Smooth muscle cell (in vitro differentiated cells): ENCODE results near the gene IGFL2. TPM values are rescaled to one million over a fixed set of nuclear protein-coding genes. Genes with fewer than 3 reads are reported as not detected.

Experiments used
- DNase-seq: peaks from one replicate; lab custom pipeline; 2025; ENCODE audit not compliant: unreplicated experiment; lab: John Stamatoyannopoulos, UW
- H2AFZ ChIP-seq: fragments of 200-600 bp; sonication (generic); 2 replicates; pipeline ENCODE4 v1.6.0; 2016; ENCODE audit warnings: antibody characterized with exemption, low read depth, mild to moderate bottlenecking
- H3F3A ChIP-seq: fragments of 200-600 bp; sonication (generic); 2 replicates; pipeline ENCODE4 v1.6.0; 2017; ENCODE audit warnings: antibody characterized with exemption, low read depth
- H3K27ac ChIP-seq: fragments of 200-600 bp; sonication (generic); 2 replicates; pipeline ENCODE4 v1.5.1; 2016; ENCODE audit warnings: low read depth, mild to moderate bottlenecking
- H3K27me3 ChIP-seq: fragments of 200-600 bp; sonication (generic); 2 replicates; pipeline ENCODE4 v1.6.1; 2016; ENCODE audit warnings: low read depth, mild to moderate bottlenecking
- H3K36me3 ChIP-seq: fragments of 200-600 bp; sonication (generic); 2 replicates; pipeline ENCODE4 v1.5.1; 2016; ENCODE audit warnings: low read depth
- H3K4me1 ChIP-seq: fragments of 200-600 bp; sonication (generic); 2 replicates; pipeline ENCODE4 v1.5.1; 2016; ENCODE audit warnings: low read depth
- H3K4me2 ChIP-seq: fragments of 200-600 bp; sonication (generic); 2 replicates; pipeline ENCODE4 v1.6.0; 2016; ENCODE audit warnings: mild to moderate bottlenecking
- H3K4me3 ChIP-seq: fragments of 200-600 bp; sonication (generic); 2 replicates; pipeline ENCODE4 v1.5.1; 2016; ENCODE audit warnings: mild to moderate bottlenecking
- H3K79me2 ChIP-seq: fragments of 200-600 bp; sonication (generic); 2 replicates; pipeline ENCODE4 v1.6.0; 2016; ENCODE audit warnings: low read depth, mild to moderate bottlenecking
- H3K9ac ChIP-seq: fragments of 200-600 bp; sonication (generic); 2 replicates; pipeline ENCODE4 v1.6.0; 2016; ENCODE audit warnings: low read depth
- H3K9me3 ChIP-seq: fragments of 200-600 bp; sonication (generic); replicated peaks from 2 replicates; pipeline ENCODE4 v1.5.1; 2016; ENCODE audit warnings: low read depth
- H4K20me1 ChIP-seq: fragments of 200-600 bp; sonication (generic); 2 replicates; pipeline ENCODE4 v1.6.0; 2016; ENCODE audit warnings: low read depth
- CTCF ChIP-seq: fragments of 200-600 bp; sonication (generic); IDR thresholded peaks from 2 replicates; pipeline ENCODE4 v1.5.1; 2017; ENCODE audit warnings: borderline replicate concordance, mild to moderate bottlenecking, antibody characterized with exemption; ENCODE audit not compliant: insufficient read depth, poor library complexity, severe bottlenecking
- WGBS: methylation state at CpG from one replicate; pipeline ENCODE4 v1.1.7; 2016; ENCODE audit warnings: low lambda C conversion rate; 5-methylcytosine and 5-hydroxymethylcytosine counted together
- polyA plus RNA-seq: library from polyadenylated mRNA; unstranded; fragments of >200 nt; fragmentation: Nextera tagmentation; extraction: Ambion mirVana; gene quantifications from 2 replicates; pipeline ENCODE4 v1.2.1, GENCODE V29; 2016
- total RNA-seq: library from RNA; depleted of rRNA; stranded (reverse); fragments of >200 nt; gene quantifications from 2 replicates; pipeline ENCODE4 v1.2.3, GENCODE V29; 2014

Gene IGFL2
- total and polyA plus RNA-seq, 2 experiments from 2014 or later = 126 to 164 TPM

GRCh38 chr19:46107371-46107770 is 40.7 kb upstream of the IGFL2 start:
- Histone ChIP-seq H3K4me1 (no peaks in the 10 kb centered on the region), H2AFZ (no peak overlapping the region), H3K4me2 (no peak overlapping the region), H3K9me3 (no peaks in the 10 kb centered on the region), H4K20me1 (no peaks in the 10 kb centered on the region), H3K27me3 (no peaks in the 10 kb centered on the region), H3K36me3 (no peaks in the 10 kb centered on the region), H3K79me2 (no peaks in the 10 kb centered on the region), H3K4me3 (no peak overlapping the region), H3F3A (no peaks in the 10 kb centered on the region), H3K27ac (no peak overlapping the region), H3K9ac (no peak overlapping the region)
- WGBS = 65% methylated on average over 6 of the region's 6 CpGs
- TF ChIP-seq CTCF = no peak
- no peak for DNase-seq

GRCh38 chr19:46109876-46110275 is 38.2 kb upstream of the IGFL2 start:
- no peaks in the 10 kb centered on the region for H3K36me3 ChIP-seq
- DNase-seq = no peak
- H3K4me1 ChIP-seq = peaks cover 2% of the 10 kb centered on the region
- 38% methylated on average over 6 of the region's 6 CpGs for WGBS
- H2AFZ ChIP-seq = no peak overlapping the region
- H3K79me2 ChIP-seq = no peaks in the 10 kb centered on the region
- peak overlapping the region; percentile 47 for H3K9ac ChIP-seq
- no peaks in the 10 kb centered on the region for H3K9me3 ChIP-seq
- no peak overlapping the region for H3K4me2 ChIP-seq
- no peak overlapping the region for H3K4me3 ChIP-seq
- no peaks in the 10 kb centered on the region for H3F3A ChIP-seq
- TF ChIP-seq CTCF = no peak
- H3K27ac ChIP-seq = peak overlapping the region; percentile 72
- H4K20me1 ChIP-seq = no peaks in the 10 kb centered on the region
- no peaks in the 10 kb centered on the region for H3K27me3 ChIP-seq

- no peaks in the 10 kb centered on the region for H4K20me1 ChIP-seq
- no peak overlapping the region for H3K4me2 ChIP-seq
- H3K79me2 ChIP-seq = no peaks in the 10 kb centered on the region
- no peak overlapping the region for H2AFZ ChIP-seq
- peaks cover 3% of the 10 kb centered on the region for H3F3A ChIP-seq
- H3K4me3 ChIP-seq = no peak overlapping the region
- TF ChIP-seq CTCF = no peak
- H3K27ac ChIP-seq = peak overlapping the region; percentile 72
- H3K36me3 ChIP-seq = no peaks in the 10 kb centered on the region
- peaks cover 8% of the 10 kb centered on the region for H3K4me1 ChIP-seq
- H3K9ac ChIP-seq = no peak overlapping the region
- H3K9me3 ChIP-seq = no peaks in the 10 kb centered on the region
- 72% methylated on average over 3 of the region's 3 CpGs for WGBS
- no peak for DNase-seq
- H3K27me3 ChIP-seq = no peaks in the 10 kb centered on the region
Measured at GRCh38 chr19:46111376-46111775, 36.7 kb upstream of the IGFL2 start.

- Histone ChIP-seq H3K9me3 (no peaks in the 10 kb centered on the region), H3K79me2 (no peaks in the 10 kb centered on the region), H3K27me3 (no peaks in the 10 kb centered on the region), H3F3A (peaks cover 3% of the 10 kb centered on the region), H3K27ac (no peak overlapping the region), H4K20me1 (no peaks in the 10 kb centered on the region), H3K9ac (no peak overlapping the region), H3K4me1 (peaks cover 8% of the 10 kb centered on the region), H3K4me3 (no peak overlapping the region), H3K4me2 (no peak overlapping the region), H2AFZ (no peak overlapping the region), H3K36me3 (no peaks in the 10 kb centered on the region)
- DNase-seq = no peak
- WGBS = 80% methylated on average over 2 of the region's 2 CpGs
- no peak for TF ChIP-seq CTCF
Measured at GRCh38 chr19:46112527-46112926, 35.5 kb upstream of the IGFL2 start.
